ENCODE data around the gene EPC2.

DNA sequence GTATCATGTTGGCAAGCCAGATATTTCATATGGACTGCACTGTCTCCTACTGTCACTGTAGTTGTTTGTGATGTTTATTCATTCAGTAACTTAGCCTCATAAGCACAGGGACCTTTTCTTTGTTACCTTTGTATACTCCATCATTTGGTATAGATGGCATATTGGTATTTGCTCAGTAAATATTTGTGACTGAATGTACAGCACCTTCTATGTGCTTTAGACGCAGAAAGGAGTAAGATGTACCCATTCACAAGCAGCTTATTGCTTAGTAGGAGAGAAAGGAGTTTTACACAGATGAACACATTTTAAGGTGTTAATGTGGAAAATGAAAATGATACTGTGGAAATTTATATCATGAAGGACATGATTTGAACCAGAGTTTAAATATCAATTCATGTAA, 12.0 kb downstream of the EPC2 start:
- TF ChIP-seq, protein P1, sequence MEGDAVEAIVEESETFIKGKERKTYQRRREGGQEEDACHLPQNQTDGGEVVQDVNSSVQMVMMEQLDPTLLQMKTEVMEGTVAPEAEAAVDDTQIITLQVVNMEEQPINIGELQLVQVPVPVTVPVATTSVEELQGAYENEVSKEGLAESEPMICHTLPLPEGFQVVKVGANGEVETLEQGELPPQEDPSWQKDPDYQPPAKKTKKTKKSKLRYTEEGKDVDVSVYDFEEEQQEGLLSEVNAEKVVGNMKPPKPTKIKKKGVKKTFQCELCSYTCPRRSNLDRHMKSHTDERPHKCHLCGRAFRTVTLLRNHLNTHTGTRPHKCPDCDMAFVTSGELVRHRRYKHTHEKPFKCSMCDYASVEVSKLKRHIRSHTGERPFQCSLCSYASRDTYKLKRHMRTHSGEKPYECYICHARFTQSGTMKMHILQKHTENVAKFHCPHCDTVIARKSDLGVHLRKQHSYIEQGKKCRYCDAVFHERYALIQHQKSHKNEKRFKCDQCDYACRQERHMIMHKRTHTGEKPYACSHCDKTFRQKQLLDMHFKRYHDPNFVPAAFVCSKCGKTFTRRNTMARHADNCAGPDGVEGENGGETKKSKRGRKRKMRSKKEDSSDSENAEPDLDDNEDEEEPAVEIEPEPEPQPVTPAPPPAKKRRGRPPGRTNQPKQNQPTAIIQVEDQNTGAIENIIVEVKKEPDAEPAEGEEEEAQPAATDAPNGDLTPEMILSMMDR (IDR thresholded peaks at IDR 0.05): no peak
- TF ChIP-seq EZH2 (IDR thresholded peaks at IDR 0.05; ENCODE audit: borderline replicate concordance, insufficient read depth, low read depth, low read length, poor library complexity, severe bottlenecking): no peak
